Measurements from ENCODE around the gene ALCAM.

The ALCAM gene

GRCh38 chr3:105424412-105425152 lies 57.9 kb downstream of the ALCAM start:
- Histone ChIP-seq H3K4me3 (ENCODE audit: low read depth in 1 of 2, low read length in 1 of 2) (no peak overlapping the region), H3K36me3 (no peaks in the 10 kb centered on the region), H3K27me3 (no peaks in the 10 kb centered on the region), H3K4me1 (ENCODE audit: control insufficient read depth in 1 of 2, insufficient read depth in 1 of 2, low read depth in 1 of 2, low read length in 1 of 2) (no peaks in the 10 kb centered on the region), H3K27ac (no peak overlapping the region), H3K9me3 (no peaks in the 10 kb centered on the region)
- TF ChIP-seq CTCF (IDR thresholded peaks at IDR 0.05): no peak

GRCh38 chr3:105425153-105425502 lies 58.4 kb downstream of the ALCAM start:
- H3K36me3 ChIP-seq: no peaks in the 10 kb centered on the region
- H3K9me3 ChIP-seq: no peaks in the 10 kb centered on the region
- no peaks in the 10 kb centered on the region for H3K27me3 ChIP-seq
- peaks cover 0 to 1% of the 10 kb centered on the region in 2 experiments for H3K4me1 ChIP-seq (ENCODE audit: control insufficient read depth in 1 of 2, insufficient read depth in 1 of 2, low read depth in 1 of 2, low read length in 1 of 2)
- TF ChIP-seq CTCF (IDR thresholded peaks at IDR 0.05): no peak
- H3K4me3 ChIP-seq (ENCODE audit: low read depth in 1 of 2, low read length in 1 of 2): no peak overlapping the region
- H3K27ac ChIP-seq: no peak overlapping the region

DNA sequence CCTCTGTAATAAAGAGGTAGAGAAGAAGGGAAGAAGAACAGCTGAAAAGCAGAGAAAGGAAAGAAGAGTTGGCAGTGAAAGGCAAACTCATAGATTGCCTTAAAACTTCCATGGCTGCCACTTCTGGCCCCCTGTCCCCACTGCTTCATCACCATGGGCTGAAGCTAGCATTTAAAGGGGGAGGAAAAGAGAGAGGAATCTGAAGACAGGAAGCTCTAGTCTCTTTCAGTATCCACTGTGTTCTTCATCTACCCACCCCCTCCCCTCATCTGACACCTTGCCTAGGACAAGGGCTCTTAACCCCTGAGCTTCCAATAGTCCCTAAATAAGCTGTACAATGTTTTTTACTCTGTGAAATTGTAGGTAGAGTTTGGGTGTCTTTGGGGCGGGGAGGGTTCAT lies 60.6 kb downstream of the ALCAM start:
- no peak for TF ChIP-seq CTCF (IDR thresholded peaks at IDR 0.05)
- no peak overlapping the region for H3K27ac ChIP-seq
- no peaks in the 10 kb centered on the region for H3K9me3 ChIP-seq
- peaks cover 13 to 18% of the 10 kb centered on the region in 2 experiments for H3K4me1 ChIP-seq (ENCODE audit: control insufficient read depth in 1 of 2, insufficient read depth in 1 of 2, low read depth in 1 of 2, low read length in 1 of 2)
- H3K4me3 ChIP-seq (ENCODE audit: low read depth in 1 of 2, low read length in 1 of 2): no peak overlapping the region
- no peaks in the 10 kb centered on the region for H3K36me3 ChIP-seq
- H3K27me3 ChIP-seq: no peaks in the 10 kb centered on the region

GRCh38 chr3:105429034-105429762 lies 62.5 kb downstream of the ALCAM start:
- no peak overlapping the region for H3K27ac ChIP-seq
- no peak overlapping the region for H3K4me3 ChIP-seq (ENCODE audit: low read depth in 1 of 2, low read length in 1 of 2)
- TF ChIP-seq CTCF (IDR thresholded peaks at IDR 0.05): no peak
- no peaks in the 10 kb centered on the region for H3K36me3 ChIP-seq
- H3K9me3 ChIP-seq: no peaks in the 10 kb centered on the region
- peaks cover 13 to 18% of the 10 kb centered on the region in 2 experiments for H3K4me1 ChIP-seq (ENCODE audit: control insufficient read depth in 1 of 2, insufficient read depth in 1 of 2, low read depth in 1 of 2, low read length in 1 of 2)
- no peaks in the 10 kb centered on the region for H3K27me3 ChIP-seq

- H3K4me3 ChIP-seq (ENCODE audit: low read depth in 1 of 2, low read length in 1 of 2): no peak overlapping the region
- H3K27ac ChIP-seq: peak overlapping the region; percentile 54
- TF ChIP-seq CTCF (IDR thresholded peaks at IDR 0.05): no peak
- H3K36me3 ChIP-seq: no peaks in the 10 kb centered on the region
- no peaks in the 10 kb centered on the region for H3K9me3 ChIP-seq
- H3K4me1 ChIP-seq (ENCODE audit: control insufficient read depth in 1 of 2, insufficient read depth in 1 of 2, low read depth in 1 of 2, low read length in 1 of 2): peaks cover 13 to 18% of the 10 kb centered on the region in 2 experiments
- H3K27me3 ChIP-seq: no peaks in the 10 kb centered on the region
Measured at GRCh38 chr3:105430455-105430854, 63.7 kb downstream of the ALCAM start.

All from neutrophil (primary cell).